NB4 (cell line): ENCODE data around the gene POU2F2.

Experiments used
- DNase-seq: peaks from one replicate; pipeline ENCODE4 v3.0.0; 2010; ENCODE audit warnings: low read depth
- H3K4me3 ChIP-seq: one replicate; pipeline ENCODE4 v1.5.1; 2011; ENCODE audit warnings: mild to moderate bottlenecking, low read depth, low read length, moderate library complexity
- CTCF ChIP-seq: IDR thresholded peaks from one replicate; pipeline ENCODE4 v1.5.1; 2012; ENCODE audit warnings: low read depth, low read length
- MAX ChIP-seq: IDR thresholded peaks from 2 replicates; pipeline ENCODE4 v1.6.1; 2011; ENCODE audit warnings: low read depth, low read length
- MYC ChIP-seq: IDR thresholded peaks from 2 replicates; pipeline ENCODE4 v1.6.1; 2011; ENCODE audit warnings: low read depth, low read length
- POLR2A ChIP-seq: IDR thresholded peaks from 2 replicates; pipeline ENCODE4 v1.6.1; 2011; ENCODE audit warnings: mild to moderate bottlenecking; ENCODE audit not compliant: insufficient read length; ENCODE audit errors: extremely low read depth

POU2F2 gene

GRCh38 chr19:42169486-42170413, 37.5 kb upstream of the POU2F2 start:
- DNase-seq = no peak
- no peak for TF ChIP-seq MYC
- no peak for TF ChIP-seq MAX
- TF ChIP-seq CTCF = no peak
- no peak for TF ChIP-seq POLR2A
- no peak overlapping the region for H3K4me3 ChIP-seq

- no peak for DNase-seq
- TF ChIP-seq MAX = no peak
- TF ChIP-seq CTCF = no peak
- no peak for TF ChIP-seq MYC
- TF ChIP-seq POLR2A = no peak
- H3K4me3 ChIP-seq = no peak overlapping the region
Measured at GRCh38 chr19:42168206-42168605, 36.0 kb upstream of the POU2F2 start.

GRCh38 chr19:42166316-42166715, 34.1 kb upstream of the POU2F2 start:
- no peak overlapping the region for H3K4me3 ChIP-seq
- DNase-seq = no peak
- TF ChIP-seq MYC = no peak

- H3K4me3 ChIP-seq = no peak overlapping the region
- TF ChIP-seq CTCF (no peak), MYC (no peak), MAX (no peak), POLR2A (no peak)
- DNase-seq = no peak
Measured at GRCh38 chr19:42165146-42165545, 32.9 kb upstream of the POU2F2 start.

GRCh38 chr19:42161616-42162263, 29.5 kb upstream of the POU2F2 start:
- DNase-seq = no peak

GRCh38 chr19:42159942-42160341, 27.7 kb upstream of the POU2F2 start:
- H3K4me3 ChIP-seq = no peak overlapping the region
- DNase-seq = no peak
- TF ChIP-seq MYC (no peak), MAX (no peak), POLR2A (no peak), CTCF (no peak)

More at GRCh38 chr19:42161616-42162263, 29.5 kb upstream of the POU2F2 start:
- TF ChIP-seq CTCF (no peak), POLR2A (no peak)
- no peak overlapping the region for H3K4me3 ChIP-seq
